DND-41 (cell line): ENCODE measurements around the gene EIPR1.

Experiments
- ATAC-seq: fragments of 200-7000 bp; cut with Tn5 transposase; 3 replicates; pipeline ENCODE4 v1.9.1; 2021; ENCODE audit warnings: low read depth; ENCODE audit not compliant: insufficient read depth
- DNase-seq: peaks from one replicate; pipeline ENCODE4 v3.0.0-alpha.2; 2020
- H2AFZ ChIP-seq: 2 replicates; pipeline ENCODE4 v1.6.0; 2012; ENCODE audit warnings: low read depth, low read length
- H3K27ac ChIP-seq: 2 replicates; pipeline ENCODE4 v1.5.1; 2012; ENCODE audit warnings: low read length, inconsistent platforms
- H3K27me3 ChIP-seq: fragments of 200-600 bp; sonication (generic); 2 replicates; pipeline ENCODE4 v1.6.0; 2012; ENCODE audit warnings: low read length, mild to moderate bottlenecking, inconsistent platforms; ENCODE audit not compliant: insufficient read depth, poor library complexity
- H3K36me3 ChIP-seq: 2 replicates; pipeline ENCODE4 v1.5.1; 2012; ENCODE audit warnings: low read length, inconsistent platforms; ENCODE audit not compliant: insufficient read depth
- H3K4me1 ChIP-seq: 2 replicates; pipeline ENCODE4 v1.5.1; 2012; ENCODE audit warnings: mild to moderate bottlenecking, low read length; ENCODE audit not compliant: insufficient read depth
- H3K4me2 ChIP-seq: 2 replicates; pipeline ENCODE4 v1.6.0; 2012; ENCODE audit warnings: mild to moderate bottlenecking, moderate library complexity, low read length, inconsistent platforms; ENCODE audit not compliant: insufficient read depth
- H3K4me3 ChIP-seq, 2 experiments: fragments of 200-600 bp in 1 of 2; shearing (Covaris generic) in 1 of 2; 2 replicates each; pipeline ENCODE4 v1.5.1; 2012 to 2016; ENCODE audit warnings: inconsistent platforms in 2 of 2, low read length in 2 of 2, mild to moderate bottlenecking in 2 of 2, low read depth in 1 of 2, moderate library complexity in 1 of 2
- H3K79me2 ChIP-seq: 2 replicates; pipeline ENCODE4 v1.6.0; 2012; ENCODE audit warnings: low read length, inconsistent platforms; ENCODE audit not compliant: insufficient read depth
- H3K9ac ChIP-seq: 2 replicates; pipeline ENCODE4 v1.6.0; 2012; ENCODE audit warnings: low read depth, mild to moderate bottlenecking, inconsistent platforms, low read length, moderate library complexity
- H3K9me3 ChIP-seq: 2 replicates; pipeline ENCODE4 v1.5.1; 2012; ENCODE audit warnings: low read length, moderate library complexity, mild to moderate bottlenecking, inconsistent platforms; ENCODE audit not compliant: insufficient read depth, severe bottlenecking
- H4K20me1 ChIP-seq: 2 replicates; pipeline ENCODE4 v1.6.0; 2012; ENCODE audit warnings: low read length; ENCODE audit not compliant: insufficient read depth
- CTCF ChIP-seq: IDR thresholded peaks from 2 replicates; pipeline ENCODE4 v1.5.1; 2012; ENCODE audit warnings: borderline replicate concordance, low read length, moderate library complexity, mild to moderate bottlenecking; ENCODE audit not compliant: poor library complexity, severe bottlenecking; ENCODE audit errors: extremely low read depth
- EZH2 ChIP-seq: IDR thresholded peaks from 3 replicates; pipeline ENCODE4 v1.6.1; 2012; ENCODE audit warnings: borderline replicate concordance, low read depth, mild to moderate bottlenecking, moderate library complexity, low read length, inconsistent platforms; ENCODE audit not compliant: severe bottlenecking

Gene EIPR1

GRCh38 chr2:3302751-3303582 is 74.7 kb downstream of the EIPR1 start:
- no peak overlapping the region for H3K27ac ChIP-seq
- peak overlapping the region; percentile 58 for H3K4me2 ChIP-seq
- H3K79me2 ChIP-seq: no peaks in the 10 kb centered on the region
- peak overlapping the region; percentile 33; the same call in 1 of the 2 replicates for H3K9ac ChIP-seq
- H2AFZ ChIP-seq: peak overlapping the region; percentile 88
- ATAC-seq (peak; percentile 56), DNase-seq (no peak)
- no peaks in the 10 kb centered on the region for H3K9me3 ChIP-seq
- H4K20me1 ChIP-seq: no peaks in the 10 kb centered on the region
- peak overlapping the region in 1 of 2 experiments; percentile 38; a peak in 2 of 4 replicates for H3K4me3 ChIP-seq
- H3K4me1 ChIP-seq: peaks cover 8% of the 10 kb centered on the region
- H3K36me3 ChIP-seq: no peaks in the 10 kb centered on the region
- TF ChIP-seq EZH2: no peak
- TF ChIP-seq CTCF: no peak
- H3K27me3 ChIP-seq: no peaks in the 10 kb centered on the region

GRCh38 chr2:3302421-3302750 is 75.2 kb downstream of the EIPR1 start:
- Histone ChIP-seq H3K79me2 (no peaks in the 10 kb centered on the region), H3K4me2 (no peak overlapping the region), H3K9ac (no peak overlapping the region), H3K4me1 (peaks cover 8% of the 10 kb centered on the region), H3K27me3 (no peaks in the 10 kb centered on the region), H3K27ac (no peak overlapping the region), H2AFZ (no peak overlapping the region), H3K4me3 (no peak overlapping the region), H3K9me3 (no peaks in the 10 kb centered on the region), H3K36me3 (no peaks in the 10 kb centered on the region), H4K20me1 (no peaks in the 10 kb centered on the region)
- TF ChIP-seq CTCF (no peak), EZH2 (no peak)
- ATAC-seq: no peak
- DNase-seq: no peak

- Histone ChIP-seq H3K4me1 (peaks cover 8% of the 10 kb centered on the region), H3K27me3 (peaks cover 7% of the 10 kb centered on the region), H3K79me2 (no peaks in the 10 kb centered on the region), H3K9me3 (no peaks in the 10 kb centered on the region), H4K20me1 (no peaks in the 10 kb centered on the region), H3K4me3 (no peak overlapping the region), H3K9ac (no peak overlapping the region), H3K36me3 (no peaks in the 10 kb centered on the region), H3K27ac (no peak overlapping the region), H2AFZ (no peak overlapping the region), H3K4me2 (no peak overlapping the region)
- TF ChIP-seq CTCF (no peak), EZH2 (no peak)
- no peak for ATAC-seq
- DNase-seq: no peak
Measured at GRCh38 chr2:3301001-3301400, 76.6 kb downstream of the EIPR1 start.
